ENCODE results near the gene HYAL3. TPM values are rescaled to one million over a fixed set of nuclear protein-coding genes. Genes with fewer than 3 reads are reported as not detected.

Gene HYAL3, protein sequence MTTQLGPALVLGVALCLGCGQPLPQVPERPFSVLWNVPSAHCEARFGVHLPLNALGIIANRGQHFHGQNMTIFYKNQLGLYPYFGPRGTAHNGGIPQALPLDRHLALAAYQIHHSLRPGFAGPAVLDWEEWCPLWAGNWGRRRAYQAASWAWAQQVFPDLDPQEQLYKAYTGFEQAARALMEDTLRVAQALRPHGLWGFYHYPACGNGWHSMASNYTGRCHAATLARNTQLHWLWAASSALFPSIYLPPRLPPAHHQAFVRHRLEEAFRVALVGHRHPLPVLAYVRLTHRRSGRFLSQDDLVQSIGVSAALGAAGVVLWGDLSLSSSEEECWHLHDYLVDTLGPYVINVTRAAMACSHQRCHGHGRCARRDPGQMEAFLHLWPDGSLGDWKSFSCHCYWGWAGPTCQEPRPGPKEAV
- total RNA-seq: 10 to 100 TPM in 1 of 2 experiments, 1 to 10 TPM in 1; 9.7 to 12.7 TPM

- ATAC-seq: peak; percentile 87
- Mint-ChIP-seq H3K27ac (peak within 1 kb of the TSS; percentile 99), H3K4me3 (peak within 1 kb of the TSS; percentile 97), H3K9me3 (ENCODE audit: insufficient read depth) (no peaks in the 10 kb centered on the region), H3K36me3 (ENCODE audit: low read depth) (peaks cover 2% of the 10 kb centered on the region), H3K4me1 (ENCODE audit: low read depth) (peaks cover 32% of the 10 kb centered on the region), H3K27me3 (ENCODE audit: low read depth) (no peaks in the 10 kb centered on the region)
- DNase-seq: peak; percentile 100
- ChIA-PET CTCF (interaction anchor here (0.9 to 10.1 kb wide), 13 partner anchors 14 to 243 kb away, joined by 3 to 113 read pairs (median 6); partner anchors contain the start of genes HYAL2, RASSF1 and TUSC2), POLR2A (interaction anchor here (0.7 to 3.5 kb wide), 15 partner anchors 11 to 359 kb away, joined by 3 to 27 read pairs (median 4); partner anchors contain the start of genes CYB561D2, GNAI2, NPRL2 and RASSF1)
These were observed at the start of gene HYAL3, which contains the start of gene NAA80 for GRCh38 chr3:50298836-50299637. Gene HYAL3 (minus strand): TSS chr3:50299405. CDS start chr3:50295602, 3,803 bp downstream. Gene NAA80 (minus strand): TSS chr3:50299405. CDS start chr3:50297463, 1,942 bp downstream.

DNA sequence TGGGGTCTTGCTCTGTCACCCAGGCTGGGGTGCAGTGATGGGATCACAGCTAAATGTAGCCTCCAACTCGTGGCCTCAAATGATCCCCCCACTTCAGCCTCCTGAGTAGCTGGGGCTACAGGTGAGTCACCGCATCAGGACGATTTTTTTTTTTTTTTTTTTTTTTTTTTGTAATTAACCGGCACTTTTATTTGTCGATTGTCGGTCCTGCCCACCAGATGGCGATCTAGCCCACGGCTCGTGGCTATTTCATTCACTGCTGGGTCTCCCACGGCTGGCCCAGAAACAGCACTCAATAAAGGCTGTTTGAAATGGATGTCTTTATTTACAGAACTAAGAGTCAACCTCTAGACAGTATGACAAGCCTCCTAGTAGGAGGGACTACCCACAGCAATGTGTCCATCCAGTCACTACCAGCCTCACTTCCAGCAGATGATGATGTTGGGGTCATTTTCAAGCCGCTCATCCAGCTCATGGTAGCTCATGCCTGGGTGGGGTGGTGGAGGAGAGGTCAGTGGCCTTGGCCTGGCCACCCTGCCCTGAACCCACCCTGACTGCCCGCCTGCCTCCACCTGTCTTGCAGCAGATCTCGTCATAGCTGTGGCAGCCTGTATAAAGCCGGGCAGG, 48.1 kb upstream of the HYAL3 start:
- ChIA-PET CTCF (interaction anchor here (0.6 to 5.9 kb wide), 9 partner anchors 8 to 254 kb away, joined by 3 to 31 read pairs (median 5); no protein-coding TSS in a partner anchor), POLR2A (interaction anchor here (0.9 to 4.3 kb wide), 3 partner anchors 10 to 224 kb away, joined by 3 to 25 read pairs (median 3); no protein-coding TSS in a partner anchor)
- ATAC-seq (peak; percentile 5), DNase-seq (peak; percentile 87)
- H3K4me3 Mint-ChIP-seq: peak overlapping the region; percentile 15
- peaks cover 46% of the 10 kb centered on the region for H3K36me3 Mint-ChIP-seq (ENCODE audit: low read depth)
- peak overlapping the region; percentile 77 for H3K27ac Mint-ChIP-seq
- H3K9me3 Mint-ChIP-seq (ENCODE audit: insufficient read depth): no peaks in the 10 kb centered on the region
- H3K27me3 Mint-ChIP-seq (ENCODE audit: low read depth): no peaks in the 10 kb centered on the region
- H3K4me1 Mint-ChIP-seq (ENCODE audit: low read depth): peaks cover 85% of the 10 kb centered on the region

DNA sequence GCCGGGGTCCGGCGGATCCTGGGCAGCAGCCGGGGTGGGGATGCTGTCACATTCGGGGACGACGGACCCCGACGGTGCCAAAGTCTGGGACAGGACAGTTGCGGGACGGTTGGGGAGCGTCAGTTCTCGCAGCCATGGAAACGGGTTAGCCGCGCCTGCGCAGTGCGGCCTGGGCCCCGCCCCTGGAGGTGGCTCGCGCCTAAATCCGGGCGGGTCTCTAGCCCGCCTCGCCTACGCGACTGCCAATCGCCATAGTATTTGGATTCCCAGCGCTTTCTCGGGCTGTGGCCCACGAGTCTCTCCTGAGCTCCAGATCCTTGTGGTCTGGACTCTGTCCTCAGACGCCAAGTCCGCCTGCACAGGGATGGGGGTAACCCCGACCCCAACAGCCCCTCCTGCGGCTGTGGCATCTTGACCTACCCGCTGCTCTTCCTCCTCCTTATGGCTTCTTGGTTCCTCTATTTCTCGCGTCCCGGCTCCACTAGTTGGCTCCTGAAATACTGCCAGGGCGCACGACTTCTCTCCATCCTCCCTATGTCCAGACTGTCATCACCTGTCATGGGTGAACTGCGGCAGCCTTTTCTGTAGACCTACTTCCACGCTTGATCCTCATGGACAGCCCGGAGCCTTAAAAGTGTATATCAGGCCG, 46.5 kb upstream of the HYAL3 start, which contains the start of gene ZMYND10:
Gene ZMYND10 (minus strand): TSS at position 147 of the 649 bp plus-strand sequence. CDS start 153 bp downstream, outside the sequence.
- Mint-ChIP-seq H3K4me3 (peak within 1 kb of the TSS; percentile 60), H3K27ac (peak within 1 kb of the TSS; percentile 62), H3K4me1 (ENCODE audit: low read depth) (peaks cover 89% of the 10 kb centered on the region), H3K9me3 (ENCODE audit: insufficient read depth) (no peaks in the 10 kb centered on the region), H3K36me3 (ENCODE audit: low read depth) (peaks cover 39% of the 10 kb centered on the region), H3K27me3 (ENCODE audit: low read depth) (no peaks in the 10 kb centered on the region)
- ATAC-seq: peak; percentile 16
- POLR2A ChIA-PET: interaction anchor here (1.0 to 4.3 kb wide), 2 partner anchors 8 to 11 kb away, joined by 3 to 25 read pairs; no protein-coding TSS in a partner anchor
- peak; percentile 85 for DNase-seq
- CTCF ChIA-PET: interaction anchor here (1.3 to 5.9 kb wide), 5 partner anchors 9 to 266 kb away, joined by 3 to 31 read pairs (median 4); partner anchors contain the start of gene CISH

- Mint-ChIP-seq H3K36me3 (ENCODE audit: low read depth) (peaks cover 37% of the 10 kb centered on the region), H3K4me3 (peak overlapping the region; percentile 8), H3K4me1 (ENCODE audit: low read depth) (peaks cover 84% of the 10 kb centered on the region), H3K27me3 (ENCODE audit: low read depth) (no peaks in the 10 kb centered on the region), H3K9me3 (ENCODE audit: insufficient read depth) (no peaks in the 10 kb centered on the region), H3K27ac (no peak overlapping the region)
- ChIA-PET POLR2A (interaction anchor here (1.0 to 4.3 kb wide), 2 partner anchors 7 to 12 kb away, joined by 3 to 25 read pairs; no protein-coding TSS in a partner anchor), CTCF (interaction anchor here (1.0 to 5.9 kb wide), 6 partner anchors 9 to 267 kb away, joined by 3 to 31 read pairs (median 4); partner anchors contain the start of gene CISH)
- DNase-seq: no peak
- no peak for ATAC-seq
These were observed 45.8 kb upstream of the HYAL3 start for GRCh38 chr3:50345008-50345407.

DNA sequence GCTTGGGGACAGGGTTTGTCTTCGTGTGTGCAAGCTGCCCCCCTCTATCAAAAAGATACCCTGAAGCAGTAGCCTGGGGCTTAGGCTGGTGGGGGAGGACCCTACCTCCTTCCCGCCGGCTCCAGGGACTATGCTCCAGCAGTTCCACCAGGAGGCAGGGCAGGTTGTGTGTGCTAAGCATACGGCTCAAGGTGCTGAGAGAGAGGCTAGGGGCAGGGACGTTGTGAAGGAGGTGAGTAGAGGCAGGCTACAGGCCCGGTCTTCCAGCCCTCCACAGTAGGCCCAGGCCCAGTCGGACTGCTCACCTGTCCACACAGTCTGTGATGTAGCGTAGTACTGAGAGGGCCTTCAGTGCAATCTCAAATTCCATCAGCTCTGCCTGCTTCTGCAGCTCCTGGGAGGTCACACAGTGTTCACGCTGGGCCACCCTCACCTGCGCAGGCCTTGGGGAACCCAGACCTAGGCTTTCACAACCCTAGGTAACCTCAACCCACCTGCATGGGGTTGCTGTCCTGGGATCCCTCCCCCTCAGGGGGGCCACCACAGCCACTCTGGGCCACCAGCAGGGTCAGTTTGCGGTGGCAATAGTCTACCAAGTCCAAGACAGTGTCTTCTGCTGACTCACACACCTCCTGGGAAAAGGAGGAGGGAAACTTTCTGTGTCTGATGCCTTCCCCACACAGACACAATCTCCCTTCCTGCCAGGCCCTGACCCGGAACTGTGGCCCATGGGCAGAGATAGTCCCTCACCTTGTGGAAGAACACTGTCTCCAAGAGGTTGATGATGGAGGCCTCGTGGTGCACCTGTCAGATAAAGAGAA, 43.8 kb upstream of the HYAL3 start:
- H3K9me3 Mint-ChIP-seq (ENCODE audit: insufficient read depth): no peaks in the 10 kb centered on the region
- no peaks in the 10 kb centered on the region for H3K27me3 Mint-ChIP-seq (ENCODE audit: low read depth)
- H3K4me3 Mint-ChIP-seq: peak overlapping the region; percentile 18
- ATAC-seq: no peak
- peaks cover 64% of the 10 kb centered on the region for H3K4me1 Mint-ChIP-seq (ENCODE audit: low read depth)
- no peak for DNase-seq
- peaks cover 38% of the 10 kb centered on the region for H3K36me3 Mint-ChIP-seq (ENCODE audit: low read depth)
- peak overlapping the region; percentile 58 for H3K27ac Mint-ChIP-seq
- POLR2A ChIA-PET: interaction anchor here (1.0 to 4.0 kb wide), 4 partner anchors 11 to 258 kb away, joined by 3 to 21 read pairs (median 3); partner anchors contain the start of gene C3orf18
- CTCF ChIA-PET: interaction anchor here (1.1 to 2.8 kb wide), 4 partner anchors 8 to 200 kb away, joined by 4 to 9 read pairs (median 4); partner anchors contain the start of genes CYB561D2 and NPRL2

- DNase-seq: no peak
- ChIA-PET POLR2A (interaction anchor here (1.1 to 4.0 kb wide), 5 partner anchors 8 to 225 kb away, joined by 3 to 35 read pairs (median 3); partner anchors contain the start of genes C3orf18, CYB561D2, IFRD2 and NPRL2), CTCF (interaction anchor here (1.1 to 2.8 kb wide), 4 partner anchors 8 to 230 kb away, joined by 4 to 10 read pairs (median 6); partner anchors contain the start of genes CYB561D2 and NPRL2)
- Mint-ChIP-seq H3K4me3 (peak overlapping the region; percentile 92), H3K9me3 (ENCODE audit: insufficient read depth) (no peaks in the 10 kb centered on the region), H3K27me3 (ENCODE audit: low read depth) (no peaks in the 10 kb centered on the region), H3K4me1 (ENCODE audit: low read depth) (peaks cover 55% of the 10 kb centered on the region), H3K36me3 (ENCODE audit: low read depth) (peaks cover 39% of the 10 kb centered on the region), H3K27ac (peak overlapping the region; percentile 58)
- ATAC-seq: no peak
These were observed 42.9 kb upstream of the HYAL3 start for GRCh38 chr3:50341996-50342650.

DNA sequence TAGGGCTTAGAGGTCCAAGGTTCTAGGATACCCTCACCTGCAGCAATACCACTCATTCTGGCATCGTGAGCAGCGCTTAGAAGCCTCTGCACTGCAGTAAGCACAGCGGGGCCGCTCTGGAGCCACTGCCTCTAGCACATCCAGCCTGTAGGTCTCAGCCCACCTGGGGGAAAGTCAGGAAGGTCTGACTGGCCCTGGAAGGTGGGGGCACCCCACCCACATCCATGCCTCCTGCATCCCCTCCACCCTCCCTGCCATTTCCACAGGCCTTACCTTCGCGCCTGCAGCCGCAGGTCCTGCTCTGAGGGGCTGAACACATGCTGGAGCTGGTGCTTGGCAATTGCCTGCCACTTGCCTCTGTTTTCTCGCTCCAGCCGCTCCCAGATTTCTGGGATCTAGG, 42.3 kb upstream of the HYAL3 start:
- Mint-ChIP-seq H3K4me1 (ENCODE audit: low read depth) (peaks cover 54% of the 10 kb centered on the region), H3K9me3 (ENCODE audit: insufficient read depth) (no peaks in the 10 kb centered on the region), H3K4me3 (peak overlapping the region; percentile 92), H3K27me3 (ENCODE audit: low read depth) (no peaks in the 10 kb centered on the region), H3K36me3 (ENCODE audit: low read depth) (peaks cover 42% of the 10 kb centered on the region), H3K27ac (peak overlapping the region; percentile 96)
- DNase-seq: peak; percentile 56
- CTCF ChIA-PET: interaction anchor here (1.1 to 2.8 kb wide), 5 partner anchors 9 to 231 kb away, joined by 4 to 10 read pairs (median 6); partner anchors contain the start of genes CYB561D2, HYAL3, NAA80 and NPRL2
- POLR2A ChIA-PET: interaction anchor here (1.1 to 5.6 kb wide), 16 partner anchors 9 to 274 kb away, joined by 3 to 51 read pairs (median 8); partner anchors contain the start of genes C3orf18, CISH, CYB561D2 and HEMK1
- ATAC-seq: no peak

GRCh38 chr3:50340448-50341329, 41.5 kb upstream of the HYAL3 start, which contains the start of gene RASSF1:
Gene RASSF1 (minus strand): TSS chr3:50340836. CDS start chr3:50340805, 31 bp downstream.
- CTCF ChIA-PET: interaction anchor here (0.8 to 2.8 kb wide), 10 partner anchors 9 to 262 kb away, joined by 3 to 14 read pairs (median 4); partner anchors contain the start of genes CYB561D2, HYAL3, NAA80 and NPRL2
- DNase-seq (peak; percentile 97), ATAC-seq (peak; percentile 55)
- Mint-ChIP-seq H3K4me1 (ENCODE audit: low read depth) (peaks cover 54% of the 10 kb centered on the region), H3K27me3 (ENCODE audit: low read depth) (no peaks in the 10 kb centered on the region), H3K9me3 (ENCODE audit: insufficient read depth) (no peaks in the 10 kb centered on the region), H3K4me3 (peak within 1 kb of the TSS; percentile 92), H3K27ac (peak within 1 kb of the TSS; percentile 96), H3K36me3 (ENCODE audit: low read depth) (peaks cover 49% of the 10 kb centered on the region)
- POLR2A ChIA-PET: interaction anchor here (0.6 to 5.6 kb wide), 26 partner anchors 9 to 277 kb away, joined by 3 to 51 read pairs (median 5); partner anchors contain the start of genes CISH, CYB561D2, HEMK1 and HYAL3

Measured in activated CD8-positive, alpha-beta T cell treated with anti-CD3 and anti-CD28 coated beads, Interleukin-2, amount 10 ng/mL, durations not matched to agents 7 days and 5 days (primary cell).